ENCODE data around the gene PSMD4.
A peak's percentile ranks its signal among the peaks of the same experiment; 100 is the strongest.
"Not testable (repeated sequence)": the region's sequence is repeated elsewhere in the genome, so short reads cannot be mapped to it uniquely, and the experiment has no call there.

PSMD4 gene

GRCh38 chr1:151275341-151275740 lies 20.8 kb downstream of the PSMD4 start:
- not testable (repeated sequence) for DNase-seq

- DNase-seq = no peak
Measured at GRCh38 chr1:151277249-151277648, 22.7 kb downstream of the PSMD4 start.

- DNase-seq = peak; percentile 99
Measured at GRCh38 chr1:151281225-151281968, 26.9 kb downstream of the PSMD4 start.

DNA sequence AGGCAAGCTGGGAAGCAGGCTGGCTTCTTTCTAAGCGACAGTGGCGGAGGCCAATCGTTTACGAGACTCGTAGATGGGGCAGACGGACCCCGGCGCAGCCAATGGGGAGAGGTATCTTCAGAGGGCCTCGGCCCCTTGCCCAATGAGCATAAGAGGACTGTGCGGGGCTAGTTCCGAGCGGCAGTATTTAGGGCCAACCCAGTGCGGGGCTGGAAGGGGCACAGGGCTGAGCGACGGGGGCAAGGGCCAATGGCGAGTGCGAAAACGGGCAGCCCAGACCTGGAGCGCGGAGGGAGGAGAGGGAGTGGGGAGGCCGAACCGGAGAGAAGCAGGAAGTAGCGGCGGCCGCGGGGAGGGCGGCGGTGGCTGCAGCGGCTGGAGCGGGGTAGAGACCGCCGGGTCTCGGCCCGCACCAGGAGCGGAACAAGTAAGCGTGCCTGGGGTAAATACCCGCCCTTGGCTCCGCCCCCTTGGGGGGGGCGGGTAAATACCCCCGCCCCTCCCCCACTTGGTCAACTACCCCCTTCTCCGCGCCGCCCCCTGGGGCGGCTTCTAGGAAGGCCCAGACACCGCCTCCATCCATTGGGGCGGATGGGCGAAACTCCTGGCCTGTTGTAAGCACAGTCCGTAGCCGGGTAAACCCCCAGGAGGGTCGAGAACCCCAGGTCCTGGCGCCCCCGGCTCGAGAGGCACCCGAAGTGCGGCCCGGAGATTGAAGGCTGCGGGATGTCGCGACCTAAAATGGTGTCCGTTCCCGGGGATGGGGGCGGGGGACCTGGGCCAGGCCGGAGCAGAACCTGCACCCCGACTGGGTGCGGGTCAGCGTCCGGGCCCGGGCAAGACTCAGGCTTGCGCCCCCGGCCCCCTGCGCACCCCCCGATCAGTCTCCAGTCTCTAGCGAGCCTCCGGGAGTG lies 27.7 kb downstream of the PSMD4 start, which contains the start of gene ZNF687:
ZNF687 (plus strand) TSS at position 331 of the 914 bp plus-strand sequence. CDS start 3,993 bp downstream, outside the sequence.
- DNase-seq = peak; percentile 100

- no peak for DNase-seq
Measured at GRCh38 chr1:151282883-151283725, 28.6 kb downstream of the PSMD4 start.

GRCh38 chr1:151284013-151284577 lies 29.6 kb downstream of the PSMD4 start:
- DNase-seq = no peak

GRCh38 chr1:151286619-151287340 lies 32.2 kb downstream of the PSMD4 start:
- no peak for DNase-seq

DNA sequence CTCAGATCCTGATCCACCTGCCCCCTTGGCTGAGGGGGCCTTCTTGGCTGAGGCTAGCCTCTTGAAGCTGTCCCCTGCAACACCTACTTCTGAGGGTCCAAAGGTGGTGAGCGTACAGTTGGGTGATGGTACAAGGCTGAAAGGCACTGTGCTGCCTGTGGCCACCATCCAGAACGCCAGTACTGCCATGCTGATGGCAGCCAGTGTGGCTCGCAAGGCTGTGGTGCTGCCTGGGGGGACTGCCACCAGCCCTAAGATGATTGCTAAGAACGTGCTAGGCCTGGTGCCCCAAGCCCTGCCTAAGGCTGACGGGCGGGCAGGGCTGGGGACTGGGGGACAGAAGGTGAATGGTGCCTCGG lies 32.8 kb downstream of the PSMD4 start:
- DNase-seq = no peak

GRCh38 chr1:151287767-151288500 lies 33.4 kb downstream of the PSMD4 start:
- no peak for DNase-seq

DNA sequence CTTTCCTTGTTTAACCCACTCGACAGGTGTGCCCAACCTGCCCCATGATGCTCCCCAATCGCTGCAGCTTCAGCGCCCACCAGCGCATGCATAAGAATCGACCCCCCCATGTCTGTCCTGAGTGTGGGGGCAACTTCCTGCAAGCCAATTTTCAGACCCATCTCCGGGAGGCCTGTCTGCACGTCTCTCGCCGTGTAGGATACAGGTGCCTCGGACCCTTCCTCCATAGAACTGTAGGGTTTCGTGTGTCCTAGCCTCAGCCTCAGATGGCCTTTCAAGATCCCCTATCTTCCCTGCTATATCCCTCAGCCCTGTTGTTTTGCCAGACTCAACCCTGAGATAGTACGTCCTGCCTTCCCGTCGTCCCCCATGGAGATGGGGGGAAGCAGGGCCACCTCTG lies 34.0 kb downstream of the PSMD4 start:
- DNase-seq = no peak

DNA sequence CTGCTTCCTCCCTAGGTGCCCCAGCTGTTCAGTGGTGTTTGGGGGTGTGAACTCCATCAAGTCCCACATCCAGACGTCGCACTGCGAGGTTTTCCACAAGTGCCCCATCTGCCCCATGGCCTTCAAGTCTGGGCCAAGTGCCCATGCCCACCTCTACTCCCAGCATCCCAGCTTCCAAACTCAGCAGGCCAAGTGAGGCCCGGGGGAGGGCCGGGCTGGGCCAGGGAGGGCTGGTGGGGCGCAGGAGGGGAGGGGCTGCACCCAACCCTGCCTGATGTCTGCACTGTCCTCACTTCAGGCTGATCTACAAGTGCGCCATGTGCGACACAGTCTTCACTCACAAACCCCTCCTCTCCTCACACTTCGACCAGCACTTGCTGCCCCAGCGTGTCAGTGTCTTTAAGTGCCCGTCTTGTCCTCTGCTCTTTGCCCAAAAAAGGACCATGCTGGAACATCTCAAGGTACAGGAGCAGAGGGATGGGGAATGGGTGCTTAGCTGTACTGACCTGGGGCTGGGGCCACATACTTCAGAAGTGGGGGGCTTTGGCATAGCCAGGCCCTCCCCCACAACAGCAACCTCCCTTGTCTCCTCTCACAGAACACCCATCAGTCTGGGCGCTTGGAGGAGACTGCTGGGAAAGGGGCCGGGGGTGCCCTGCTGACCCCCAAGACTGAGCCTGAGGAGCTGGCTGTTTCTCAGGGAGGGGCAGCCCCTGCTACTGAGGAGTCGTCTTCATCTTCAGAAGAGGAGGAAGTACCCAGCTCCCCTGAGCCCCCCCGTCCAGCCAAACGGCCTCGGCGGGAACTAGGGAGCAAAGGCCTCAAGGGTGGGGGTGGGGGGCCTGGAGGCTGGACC lies 34.8 kb downstream of the PSMD4 start:
- no peak for DNase-seq

GRCh38 chr1:151289991-151290708 lies 35.6 kb downstream of the PSMD4 start:
- no peak for DNase-seq

GRCh38 chr1:151290709-151291303 lies 36.3 kb downstream of the PSMD4 start:
- DNase-seq = no peak

GRCh38 chr1:151292207-151293030 lies 37.9 kb downstream of the PSMD4 start:
- no peak for DNase-seq

GRCh38 chr1:151293093-151293492 lies 38.6 kb downstream of the PSMD4 start:
- no peak for DNase-seq

DNA sequence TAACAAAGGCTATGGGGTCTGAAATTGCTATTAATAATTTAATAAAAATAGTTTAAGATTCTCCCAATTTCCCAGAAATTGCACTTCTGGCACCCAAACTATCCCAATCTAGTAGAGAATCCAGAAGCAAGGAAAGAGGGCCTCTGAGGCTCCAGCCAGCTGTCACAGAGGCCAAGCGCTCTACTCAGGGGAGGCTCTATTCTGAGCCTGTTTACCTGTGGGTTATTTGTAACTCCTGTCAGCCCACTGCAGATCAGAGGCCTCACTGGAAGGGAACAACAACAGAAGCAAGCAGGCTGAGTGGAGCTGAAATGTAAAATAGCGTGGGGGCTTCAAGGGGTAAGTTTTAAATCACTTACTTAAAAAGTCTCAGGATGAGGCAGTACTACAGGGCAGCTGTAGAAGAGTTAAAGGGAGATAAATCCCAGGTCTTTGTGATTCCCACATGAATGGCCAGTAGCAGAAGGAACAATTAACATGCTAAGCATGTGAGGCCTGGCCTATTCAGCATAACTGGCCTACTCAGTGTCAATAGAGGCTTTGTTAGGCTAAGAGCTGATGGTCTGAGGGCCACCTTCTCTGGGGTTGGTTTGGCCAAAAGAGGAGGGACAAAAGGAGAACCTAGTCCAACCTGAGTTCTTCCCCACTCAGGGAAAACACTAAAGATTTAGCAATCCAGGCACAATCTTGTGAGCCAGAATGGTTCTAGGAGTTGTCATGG lies 40.4 kb downstream of the PSMD4 start:
- DNase-seq = no peak

GRCh38 chr1:151309811-151310323 lies 55.3 kb downstream of the PSMD4 start:
- DNase-seq = no peak

All from NCI-H187 treated with DMSO at 0.1 percent for 48 hours (cell line).